HG03521 (cell line): Measurements from ENCODE around the gene LDLRAD3.
"Not testable (repeated sequence)": the region's sequence is repeated elsewhere in the genome, so short reads cannot be mapped to it uniquely, and the experiment has no call there.

Source experiments
- ATAC-seq: cut with Tn5 transposase; IDR thresholded peaks from one replicate; pipeline ENCODE4 v1.9.1; 2021; ENCODE audit warnings: mild to moderate bottlenecking, moderate library complexity; ENCODE audit not compliant: unreplicated experiment

The LDLRAD3 gene

DNA sequence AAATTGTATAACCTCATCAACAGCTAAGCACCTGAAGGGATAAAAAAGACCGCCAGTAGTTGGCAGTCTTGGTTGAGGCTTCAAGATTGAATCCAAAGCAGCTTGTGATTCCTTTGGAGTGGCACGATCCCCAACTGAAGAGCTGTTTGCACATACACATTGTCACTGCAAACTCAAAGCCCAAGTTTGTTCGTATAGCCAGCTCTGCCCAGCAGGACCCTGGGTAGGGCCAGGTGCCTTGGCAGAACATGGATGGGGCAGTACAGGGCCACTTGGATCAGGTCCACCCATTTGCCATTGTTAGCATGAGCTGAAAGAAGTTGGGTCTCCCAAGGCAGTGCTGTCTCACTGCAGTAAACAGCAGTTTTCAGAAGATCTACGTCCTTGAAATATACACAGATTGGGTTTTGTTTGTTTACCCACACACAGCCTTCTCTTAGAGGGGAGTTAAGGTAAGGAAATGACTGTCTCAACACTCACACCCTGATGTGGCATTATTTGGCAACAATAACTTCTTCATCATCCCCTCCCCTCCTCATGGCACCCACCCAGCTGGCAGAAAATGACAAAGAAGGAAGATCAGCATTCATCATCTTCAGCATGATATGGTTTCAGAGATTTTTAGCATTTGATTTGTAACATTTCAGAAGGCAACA lies 212.4 kb downstream of the LDLRAD3 start:
- no peak for ATAC-seq

DNA sequence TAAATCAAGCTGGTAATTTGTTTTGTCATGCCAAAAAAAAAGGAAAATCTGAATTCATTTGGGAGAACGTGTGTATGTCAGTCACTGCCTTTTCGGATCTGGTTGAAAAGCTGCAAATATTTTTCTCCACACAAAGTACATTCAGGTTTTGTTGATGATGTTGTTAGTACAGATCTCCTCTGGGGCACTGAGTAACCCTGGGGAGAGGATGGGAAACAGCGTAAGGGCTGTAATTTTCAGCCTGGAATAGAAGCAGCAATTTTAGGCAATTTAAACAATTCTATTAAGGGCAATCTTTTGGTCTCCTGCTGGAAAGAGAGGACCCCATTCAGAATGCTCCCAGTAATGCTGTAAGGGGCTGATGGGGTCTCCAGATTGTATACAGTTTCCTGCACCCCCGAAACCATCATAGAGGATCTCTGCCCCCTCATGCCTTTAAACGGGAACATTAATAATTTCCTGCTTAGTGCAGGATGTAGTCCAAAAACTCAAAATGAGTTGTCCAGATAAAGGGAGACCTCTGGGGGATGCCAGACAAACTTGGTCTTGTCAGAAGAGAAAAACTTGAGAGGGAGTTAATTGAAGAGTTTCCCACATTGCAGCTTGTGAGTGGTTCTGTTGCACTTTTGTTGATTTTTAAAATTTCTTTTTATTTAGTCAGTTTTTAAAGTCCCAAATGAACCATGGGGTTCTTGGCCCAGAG lies 213.1 kb downstream of the LDLRAD3 start:
- ATAC-seq, result no peak

DNA sequence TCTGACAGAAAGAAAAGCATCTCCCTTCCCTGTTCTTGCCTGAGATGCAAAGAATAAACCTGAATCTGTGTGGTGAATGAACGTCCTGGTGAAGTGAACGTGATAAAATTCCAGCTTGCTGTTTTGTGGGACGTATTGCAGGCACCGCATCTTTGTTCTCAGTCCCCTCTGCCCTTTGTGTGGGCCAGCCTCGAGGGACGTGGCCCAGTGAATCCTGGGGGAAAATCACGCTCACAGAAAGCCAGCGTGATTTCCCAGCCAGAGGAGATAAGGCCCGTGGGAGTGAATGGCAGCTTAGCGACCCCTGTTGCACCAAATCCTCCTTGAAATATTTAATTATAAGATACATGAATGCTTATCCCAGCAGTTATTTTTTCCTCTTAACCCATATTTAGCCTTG lies 216.2 kb downstream of the LDLRAD3 start:
- no peak for ATAC-seq

DNA sequence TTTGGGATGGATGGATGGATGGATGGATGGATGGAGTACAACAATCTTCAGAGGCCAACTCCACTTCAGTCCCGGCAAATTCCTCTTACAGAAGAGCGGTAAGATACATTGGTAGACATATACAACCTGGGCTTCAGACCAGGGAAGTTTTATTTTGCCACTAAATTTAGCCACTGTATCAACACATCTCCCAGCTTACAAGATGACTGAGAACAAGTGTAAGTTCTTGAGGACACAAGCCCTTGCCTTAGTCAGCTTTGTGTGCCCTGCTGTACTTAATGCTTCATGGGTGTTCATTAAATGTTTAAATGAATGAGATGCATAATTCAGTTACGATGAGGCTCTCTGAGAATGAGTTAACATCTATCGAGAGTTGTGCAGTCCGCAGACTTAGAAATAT lies 217.7 kb downstream of the LDLRAD3 start:
- no peak for ATAC-seq

DNA sequence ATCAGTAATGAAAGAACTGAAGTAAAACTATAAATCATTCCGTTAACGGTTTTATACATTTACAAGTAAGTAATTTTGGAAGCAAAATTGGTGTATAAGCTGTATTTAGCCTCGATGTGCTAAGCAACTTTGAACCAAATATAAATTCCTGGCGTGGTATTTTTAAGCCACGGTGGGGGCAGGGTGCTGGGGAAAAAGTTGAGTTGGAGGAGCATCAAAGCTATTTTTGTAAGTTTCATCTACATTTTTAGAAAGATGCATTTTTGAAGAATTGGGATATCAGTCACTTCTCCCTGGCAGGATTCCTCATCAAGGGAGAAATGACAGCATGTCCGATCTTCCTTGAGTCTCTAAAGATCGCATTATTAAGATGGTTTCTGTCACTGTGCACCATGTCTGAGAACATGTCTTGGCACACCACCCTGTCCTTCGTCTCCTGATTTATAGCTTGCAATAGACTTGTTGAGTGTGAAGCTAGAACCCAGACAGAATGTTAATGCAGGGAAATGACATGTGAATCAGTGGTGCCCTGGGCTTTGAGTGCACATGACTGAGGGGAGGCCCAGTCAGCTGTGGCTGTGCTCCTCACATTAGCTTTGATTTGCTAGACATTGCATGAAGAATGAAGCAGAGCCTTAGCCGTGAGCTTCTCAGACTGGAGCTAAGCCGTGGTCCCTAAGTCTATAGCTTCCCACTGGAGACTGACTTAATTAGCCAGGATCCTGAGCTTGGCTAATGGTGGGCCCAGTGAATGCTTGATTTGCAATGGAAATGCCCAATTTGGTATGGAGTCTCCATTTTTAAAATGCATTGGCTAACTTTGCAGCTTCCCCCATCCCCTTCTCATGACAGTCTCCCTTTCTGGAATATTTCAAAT lies 218.4 kb downstream of the LDLRAD3 start:
- ATAC-seq, result no peak

DNA sequence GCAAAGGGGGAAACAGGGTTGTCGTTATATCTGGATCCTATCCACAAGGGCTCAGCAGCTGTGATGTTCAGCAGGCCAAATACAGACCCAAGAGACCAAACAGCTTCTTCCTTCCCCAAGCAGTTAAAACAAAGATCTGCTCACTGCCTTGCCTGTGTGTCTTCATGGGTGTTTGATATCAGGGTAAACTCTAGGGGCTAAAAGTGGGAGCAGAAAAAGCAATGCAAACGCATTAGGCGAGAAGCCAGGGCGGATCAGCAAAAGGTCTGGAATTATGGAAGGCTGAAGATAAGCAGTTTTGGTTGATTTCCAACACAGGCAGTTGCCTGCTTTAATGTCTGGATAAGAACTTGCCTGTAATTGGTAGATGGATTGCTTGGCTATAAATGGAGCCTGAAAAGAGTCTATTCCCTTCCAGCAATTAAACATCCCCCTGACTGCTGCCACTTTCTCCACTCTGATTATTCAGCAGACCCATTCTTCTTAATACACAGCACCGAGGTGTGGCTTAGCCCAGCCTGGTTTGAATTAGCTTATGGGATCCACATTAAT lies 219.1 kb downstream of the LDLRAD3 start:
- no peak for ATAC-seq

DNA sequence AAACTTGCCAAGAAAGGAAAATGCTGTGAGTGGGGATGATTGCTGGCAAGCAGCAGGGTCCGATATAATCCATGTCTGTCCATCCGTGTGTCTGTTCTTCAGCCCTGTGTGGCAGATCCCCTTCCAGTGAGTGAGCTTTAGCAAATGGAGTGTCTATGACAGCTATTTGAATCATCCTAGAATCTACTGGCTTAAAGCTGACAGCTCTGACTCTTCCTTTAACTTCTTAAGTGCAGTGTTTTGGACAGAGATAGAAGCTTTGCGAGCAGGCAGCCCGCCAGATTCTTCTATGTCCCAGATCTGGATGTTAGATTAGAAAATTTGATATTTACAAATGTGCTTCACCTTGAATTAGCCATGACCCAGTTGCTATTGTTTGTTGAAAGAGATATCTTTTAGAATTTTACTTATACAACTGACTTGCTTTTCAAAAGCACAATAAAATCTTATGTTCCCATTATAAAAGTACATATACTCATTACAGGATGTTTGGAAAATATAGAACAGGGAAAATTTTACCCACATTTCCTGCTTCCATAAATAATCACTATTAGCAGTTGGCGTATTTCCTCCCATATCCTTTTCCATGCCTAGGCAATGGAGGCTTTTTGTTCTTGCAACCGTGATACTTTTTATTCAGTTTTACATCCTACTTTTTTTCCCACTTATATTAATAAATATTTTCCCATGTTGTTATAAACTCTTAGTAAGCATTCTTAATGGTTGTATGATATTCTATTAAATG lies 220.8 kb downstream of the LDLRAD3 start:
- no peak for ATAC-seq

DNA sequence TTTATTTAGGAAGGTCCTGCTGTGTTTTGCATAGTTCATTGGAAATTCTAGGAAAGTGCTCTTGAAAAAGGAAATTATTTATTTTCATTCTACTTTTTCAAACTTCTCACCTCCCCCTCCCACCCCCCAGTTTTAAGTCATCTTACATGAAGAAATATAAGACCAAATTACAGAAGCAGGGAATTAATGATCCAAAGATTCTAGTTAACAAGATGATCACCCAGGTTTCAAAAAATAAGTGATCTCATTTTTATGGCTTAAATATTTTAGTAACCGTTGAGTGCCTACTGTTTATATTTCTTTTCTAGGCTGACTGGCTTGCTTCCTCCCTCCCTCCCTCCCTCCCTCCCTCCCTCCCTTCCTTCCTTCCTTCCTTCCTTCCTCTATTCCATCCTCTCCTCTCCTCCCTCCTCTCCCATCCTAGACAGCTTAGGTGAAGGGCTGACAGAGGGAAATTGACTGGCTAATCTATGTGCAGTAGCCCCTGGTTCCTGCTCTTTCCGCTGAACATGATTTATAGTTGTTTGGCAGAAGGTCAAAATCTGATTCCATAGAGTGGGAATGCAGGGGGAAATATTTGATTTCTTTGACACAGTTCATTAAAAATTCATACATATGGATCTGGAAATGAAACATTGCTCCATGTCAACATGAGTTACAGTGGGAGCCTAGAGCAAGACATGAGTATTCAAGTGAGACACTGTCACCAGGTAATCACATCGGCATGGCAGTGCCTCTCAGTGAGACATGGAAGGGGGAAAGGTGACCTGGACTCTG lies 221.9 kb downstream of the LDLRAD3 start:
- no peak for ATAC-seq

DNA sequence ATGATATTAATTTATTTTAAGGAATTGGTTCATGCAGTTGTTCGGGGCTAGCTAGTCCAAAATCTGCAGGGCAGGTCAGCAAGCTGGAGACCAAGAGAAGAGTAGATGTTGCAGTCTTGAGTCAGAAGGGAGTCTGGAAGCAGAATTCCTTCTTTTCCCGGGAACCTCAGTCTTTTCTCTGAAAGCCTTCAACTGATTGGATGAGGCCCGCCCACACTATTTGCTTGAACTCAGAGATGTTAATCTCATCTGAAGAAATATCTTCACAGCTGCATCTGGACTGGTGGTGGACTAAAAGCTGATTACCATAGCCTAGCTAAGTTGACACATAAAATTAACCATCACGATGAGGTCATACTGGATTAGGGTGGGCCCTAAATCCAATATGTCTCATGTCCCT lies 223.2 kb downstream of the LDLRAD3 start:
- ATAC-seq, result no peak

DNA sequence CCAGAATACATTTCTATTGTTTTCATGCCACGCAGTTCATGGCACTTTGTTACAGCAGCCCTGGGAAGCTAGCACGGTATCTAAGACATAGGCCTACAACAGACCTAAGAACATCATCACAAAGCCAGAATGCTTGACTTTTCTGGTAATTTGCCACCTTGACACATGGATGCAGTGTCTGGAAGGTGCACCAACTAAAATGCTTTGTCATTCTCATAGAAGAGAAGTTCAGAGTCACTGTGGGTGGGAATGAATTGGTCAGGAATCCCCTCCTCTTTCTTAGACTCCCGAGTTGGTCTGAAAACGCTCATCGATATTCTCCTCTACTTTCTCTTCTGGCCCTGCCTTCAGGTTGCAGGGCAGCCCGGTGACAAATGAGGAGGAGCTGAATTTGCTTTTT lies 223.9 kb downstream of the LDLRAD3 start:
- ATAC-seq, result no peak

DNA sequence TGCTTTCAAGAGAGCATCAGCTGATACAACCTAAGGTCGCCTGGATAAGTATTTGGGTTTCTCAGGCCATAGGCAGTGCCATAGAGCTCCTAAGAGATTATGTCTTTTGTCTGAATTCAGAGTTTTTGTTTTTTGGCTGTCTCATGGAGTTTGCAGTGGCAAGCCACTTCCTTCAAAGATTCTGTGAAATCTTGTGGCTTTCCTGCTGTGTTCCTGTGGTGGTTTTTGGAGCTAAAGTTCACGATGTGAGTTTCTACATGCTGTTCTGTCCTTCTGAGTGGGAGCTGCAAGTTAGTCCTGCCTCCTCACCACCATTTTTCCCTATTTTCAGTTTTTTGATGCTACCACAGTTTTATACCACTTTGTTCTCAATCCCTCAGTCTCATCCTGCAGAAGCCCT lies 234.0 kb downstream of the LDLRAD3 start:
- ATAC-seq, result no peak

DNA sequence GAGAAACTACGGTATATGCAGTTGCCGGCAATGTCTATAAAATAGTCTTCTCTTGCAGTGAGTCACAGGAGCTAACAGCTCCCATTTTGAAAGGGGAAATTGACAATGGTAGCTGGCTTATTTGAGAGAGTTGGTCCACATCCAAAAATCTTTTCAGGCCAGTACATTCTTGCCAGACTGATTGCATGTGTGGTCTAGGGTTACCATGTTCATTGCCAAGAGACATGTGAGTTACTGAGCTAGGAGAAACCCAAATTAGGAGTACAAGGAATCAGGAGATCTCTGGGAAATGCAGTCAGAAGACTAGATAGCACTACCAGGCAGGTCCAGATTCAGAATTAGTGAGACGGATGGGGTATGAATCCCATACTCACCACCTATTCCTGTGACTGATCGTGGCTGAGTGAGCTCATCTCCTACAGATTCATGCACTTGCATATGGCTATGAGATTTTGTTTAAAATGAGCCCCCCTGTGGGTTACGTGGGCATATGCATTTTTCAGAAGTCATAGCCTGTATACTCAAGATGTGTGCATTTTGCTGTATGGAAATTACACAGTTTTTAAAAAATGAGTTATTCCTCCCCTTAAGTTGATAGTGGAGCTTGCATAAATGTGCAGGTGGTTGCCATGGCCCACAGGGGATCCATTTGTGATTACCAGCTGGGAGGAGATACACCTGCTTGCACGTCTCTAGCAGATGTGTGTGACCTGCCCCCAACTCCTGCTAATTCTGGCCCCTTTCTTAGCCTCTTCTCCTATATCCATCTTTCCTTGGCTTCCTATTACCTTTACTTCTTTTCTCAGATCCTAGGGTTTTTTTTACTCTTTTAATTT lies 242.7 kb downstream of the LDLRAD3 start:
- ATAC-seq, result no peak

DNA sequence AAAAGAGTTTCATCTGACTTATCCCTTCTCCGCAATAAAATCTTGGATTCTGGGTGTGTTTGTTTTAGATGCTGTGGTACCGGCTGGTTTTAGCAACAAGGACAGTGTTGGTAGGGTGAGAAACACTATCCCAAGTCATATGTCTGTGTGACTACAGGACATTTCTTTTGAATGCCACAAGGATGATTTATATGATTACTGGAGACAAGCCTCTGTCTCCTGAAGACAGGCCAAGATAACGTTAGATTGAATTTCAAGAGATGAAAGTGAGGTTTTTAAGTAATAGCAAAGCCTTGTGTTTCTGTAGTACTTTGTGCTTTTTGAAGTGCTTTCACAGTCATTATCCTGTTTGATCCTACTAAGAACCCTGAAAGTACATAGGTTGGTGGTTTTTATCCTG lies 243.8 kb downstream of the LDLRAD3 start:
- no peak for ATAC-seq

DNA sequence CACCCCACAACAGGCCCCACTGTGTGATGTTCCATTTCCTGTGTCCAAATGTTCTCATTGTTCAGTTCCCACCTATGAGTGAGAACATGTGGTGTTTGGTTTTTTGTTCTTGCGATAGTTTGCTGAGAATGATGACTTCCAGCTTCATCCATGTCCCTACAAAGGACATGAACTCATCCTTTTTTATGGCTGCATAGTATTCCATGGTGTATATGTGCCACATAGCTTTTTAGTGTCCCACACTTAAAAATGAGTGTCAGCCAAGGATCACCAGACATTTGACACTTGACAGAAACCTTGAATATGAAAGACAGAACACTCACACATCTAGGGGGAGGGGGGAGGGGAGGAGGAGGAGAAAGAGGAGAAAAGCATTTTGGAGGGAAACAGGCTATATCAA lies 245.9 kb downstream of the LDLRAD3 start:
- ATAC-seq, result not testable (repeated sequence)

DNA sequence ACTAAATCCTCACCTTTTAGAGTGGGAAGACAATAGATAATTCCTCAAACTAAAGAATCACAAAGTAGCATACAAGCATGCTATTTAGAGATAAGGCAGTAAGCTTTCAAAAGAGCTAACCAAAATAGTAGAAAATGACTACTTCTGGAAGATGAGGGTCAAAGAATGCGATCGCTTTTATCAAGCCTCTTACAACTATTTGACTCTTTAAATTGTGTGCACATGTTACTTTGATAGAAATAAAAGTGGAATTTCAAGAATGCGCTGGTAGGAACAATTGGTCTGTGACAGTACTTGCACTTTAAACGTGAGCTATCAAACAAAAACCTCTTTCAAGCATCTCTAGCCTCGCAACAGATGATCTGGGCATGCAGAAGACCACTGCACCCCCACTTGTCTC lies 248.1 kb downstream of the LDLRAD3 start:
- ATAC-seq, result no peak

DNA sequence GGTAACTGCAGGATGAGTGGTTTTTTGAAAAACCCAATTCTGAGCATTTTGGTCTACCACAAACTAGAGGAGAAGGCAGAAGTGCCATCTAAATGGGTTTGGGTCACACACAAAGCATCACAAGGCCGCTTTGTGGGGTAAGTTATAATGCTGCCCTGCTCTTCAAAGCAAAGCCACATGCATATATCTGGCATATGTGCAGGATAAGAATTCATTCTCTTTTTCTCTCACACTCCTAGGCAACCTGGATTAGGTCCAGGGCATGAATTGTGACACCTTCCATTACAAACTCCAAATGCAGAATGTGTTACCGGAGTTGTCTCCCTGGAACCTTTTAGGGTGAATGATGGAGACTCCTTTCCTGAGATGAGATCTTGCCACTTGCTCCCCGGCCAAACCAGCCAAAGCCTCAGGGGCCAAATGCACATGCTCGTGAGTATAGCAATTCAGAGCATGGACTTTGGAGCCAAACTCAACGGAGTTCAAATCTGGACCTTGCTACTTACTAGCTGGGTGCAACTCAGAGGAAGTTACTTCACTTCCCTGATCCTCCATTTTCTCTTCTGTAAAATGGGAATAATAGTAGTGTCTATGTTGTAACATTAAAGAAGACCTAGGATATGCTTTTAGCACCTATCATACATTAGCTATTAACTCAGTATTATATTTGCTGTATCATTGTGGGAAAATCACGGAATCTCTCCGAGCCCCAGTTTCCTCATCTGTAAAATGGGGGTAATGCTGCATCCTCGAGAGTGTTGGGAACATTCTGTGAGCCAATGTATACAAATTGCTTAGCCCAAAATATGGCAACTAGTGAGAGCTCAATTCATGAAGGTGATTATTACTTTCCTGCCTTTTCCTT lies 248.8 kb downstream of the LDLRAD3 start:
- ATAC-seq, result no peak

DNA sequence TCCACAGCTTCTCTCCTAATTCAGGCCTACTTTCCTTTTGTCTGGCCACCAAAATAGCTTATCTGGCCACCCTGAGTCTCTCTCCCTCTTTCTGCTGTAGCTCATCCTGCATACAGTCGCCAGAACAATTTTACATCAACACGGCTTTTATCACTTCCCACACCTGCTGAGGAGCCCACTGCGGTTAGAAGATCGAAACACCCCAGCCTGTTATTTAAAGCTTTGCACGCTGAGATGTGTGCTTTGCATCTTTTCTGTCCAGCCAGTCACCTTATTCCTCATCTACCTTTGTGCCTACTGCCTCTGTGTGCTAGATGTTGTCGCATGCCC lies 249.4 kb downstream of the LDLRAD3 start:
- ATAC-seq, result no peak

DNA sequence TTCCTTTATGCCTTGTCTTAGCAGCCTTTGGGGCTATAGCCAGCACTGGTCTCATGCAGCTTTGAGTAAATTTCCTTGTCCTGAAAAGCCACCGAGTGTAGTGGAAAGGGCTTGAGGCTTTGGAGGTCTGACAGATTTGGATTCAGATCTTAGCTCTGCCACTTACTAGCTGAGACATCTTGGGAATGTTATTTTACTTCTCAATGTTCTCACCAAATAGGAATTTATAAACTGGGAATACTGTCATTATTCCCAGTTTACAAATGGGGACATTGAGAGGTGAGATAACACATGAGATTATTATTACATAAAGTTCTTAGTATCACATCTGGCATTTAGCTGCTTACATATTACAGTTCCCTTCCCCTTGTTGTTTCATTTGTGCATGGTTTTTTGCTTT lies 249.9 kb downstream of the LDLRAD3 start:
- ATAC-seq, result no peak
